Prostate gland (tissue), 2 donors: ENCODE data around the gene UBE2E2. TPM values are rescaled to one million over a fixed set of nuclear protein-coding genes. Genes with fewer than 3 reads are reported as not detected.

ENCODE experiments used
- DNase-seq: peaks from one replicate; pipeline ENCODE4 v3.0.0-alpha.2; 2019; ENCODE audit warnings: low spot score
- H3K27ac ChIP-seq, 2 donors: fragments of 200-600 bp; sonication (generic); 2 replicates each; pipeline ENCODE4 v1.5.1; 2017 to 2019
- H3K27me3 ChIP-seq: fragments of 200-600 bp; sonication (generic); replicated peaks from 2 replicates; pipeline ENCODE4 v1.5.1; 2019; ENCODE audit not compliant: insufficient read depth
- H3K36me3 ChIP-seq, 2 donors: fragments of 200-600 bp; sonication (generic); 1 replicate in 1 of 2; 2 replicates in 1 of 2; pipeline versions ENCODE4 v1.5.1 to v1.8.1; 2017 to 2019
- H3K4me1 ChIP-seq: fragments of 200-600 bp; sonication (generic); replicated peaks from 2 replicates; pipeline ENCODE4 v1.5.1; 2019
- H3K4me3 ChIP-seq, 2 donors: fragments of 200-600 bp; sonication (generic); 2 replicates each; pipeline ENCODE4 v1.5.1; 2017 to 2019
- H3K9me3 ChIP-seq: fragments of 200-600 bp; sonication (generic); 2 replicates; pipeline ENCODE4 v1.5.1; 2017
- CTCF ChIP-seq, 4 experiments: fragments of 200-600 bp in 2 of 4; fragments of 450-650 bp in 2 of 4; sonication (generic) in 2 of 4; IDR thresholded peaks; 1 replicate in 3 of 4; 2 replicates in 1 of 4; pipeline ENCODE4 v1.5.1; 2016 to 2019; ENCODE audit warnings: antibody characterized with exemption in 4 of 4, mild to moderate bottlenecking in 2 of 4, moderate library complexity in 2 of 4
- POLR2A ChIP-seq: fragments of 450-650 bp; IDR thresholded peaks from one replicate; pipeline ENCODE4 v1.6.1; 2016; ENCODE audit warnings: antibody characterized with exemption, mild to moderate bottlenecking
- POLR2AphosphoS5 ChIP-seq: sonication (generic); formaldehyde crosslinking; IDR thresholded peaks from one replicate; pipeline ENCODE4 v1.6.1; 2017; ENCODE audit warnings: antibody characterized with exemption
- WGBS: methylation state at CpG from one replicate; pipeline ENCODE4 v1.1.5; 2018; 5-methylcytosine and 5-hydroxymethylcytosine counted together
- intact Hi-C: fragments of 100-400 bp; cut with DNase I; formaldehyde crosslinking; loops from one replicate; pipeline ENCODE4 v1.14.2; 2022
- total RNA-seq, 2 donors: library from RNA; depleted of rRNA; stranded (reverse); fragments of >200 nt; gene quantifications; one replicate each; pipeline ENCODE4 v1.1.0, GENCODE V29; 2016

The UBE2E2 gene
- total RNA-seq, 2 donors from 2014 or later = 25.9 to 48.7 TPM

- Histone ChIP-seq H3K36me3 (no peaks in the 10 kb centered on the region), H3K27ac (no peak overlapping the region), H3K4me1 (no peaks in the 10 kb centered on the region), H3K4me3 (no peak overlapping the region), H3K27me3 (no peaks in the 10 kb centered on the region), H3K9me3 (no peaks in the 10 kb centered on the region)
- intact Hi-C loops = no loop called here
- 83% methylated on average over 2 of the region's 2 CpGs for WGBS
- DNase-seq = no peak
- TF ChIP-seq CTCF (IDR thresholded peaks at IDR 0.05) (no peak), POLR2AphosphoS5 (no peak), POLR2A (no peak)
These were observed 245.9 kb downstream of the UBE2E2 start for GRCh38 chr3:23448998-23449537.

GRCh38 chr3:23450051-23450450 is 246.9 kb downstream of the UBE2E2 start:
- Histone ChIP-seq H3K36me3 (no peaks in the 10 kb centered on the region), H3K9me3 (no peaks in the 10 kb centered on the region), H3K4me3 (no peak overlapping the region), H3K4me1 (no peaks in the 10 kb centered on the region), H3K27me3 (no peaks in the 10 kb centered on the region), H3K27ac (no peak overlapping the region)
- intact Hi-C loops = no loop called here
- TF ChIP-seq POLR2A = no peak
- TF ChIP-seq POLR2AphosphoS5 = no peak
- TF ChIP-seq CTCF (IDR thresholded peaks at IDR 0.05) = no peak
- no peak for DNase-seq
- 76% methylated on average over 2 of the region's 2 CpGs for WGBS

GRCh38 chr3:23450806-23451205 is 247.7 kb downstream of the UBE2E2 start:
- Histone ChIP-seq H3K4me1 (no peaks in the 10 kb centered on the region), H3K27ac (no peak overlapping the region), H3K36me3 (no peaks in the 10 kb centered on the region), H3K27me3 (no peaks in the 10 kb centered on the region), H3K9me3 (no peaks in the 10 kb centered on the region), H3K4me3 (no peak overlapping the region)
- 93% methylated on average over 2 of the region's 2 CpGs for WGBS
- no peak for DNase-seq
- intact Hi-C loops = no loop called here
- no peak for TF ChIP-seq CTCF (IDR thresholded peaks at IDR 0.05)
- TF ChIP-seq POLR2A = no peak
- TF ChIP-seq POLR2AphosphoS5 = no peak

GRCh38 chr3:23452408-23452807 is 249.3 kb downstream of the UBE2E2 start:
- Histone ChIP-seq H3K36me3 (no peaks in the 10 kb centered on the region), H3K4me3 (no peak overlapping the region), H3K4me1 (no peaks in the 10 kb centered on the region), H3K27me3 (no peaks in the 10 kb centered on the region), H3K9me3 (no peaks in the 10 kb centered on the region), H3K27ac (no peak overlapping the region)
- WGBS = 85% methylated on average over 1 of the region's 1 CpG
- intact Hi-C loops = no loop called here
- DNase-seq = no peak
- TF ChIP-seq POLR2AphosphoS5 = no peak

- H3K9me3 ChIP-seq = no peaks in the 10 kb centered on the region
- 46% methylated on average over 3 of the region's 3 CpGs for WGBS
- intact Hi-C loops = no loop called here
- no peaks in the 10 kb centered on the region for H3K36me3 ChIP-seq
- no peak overlapping the region for H3K27ac ChIP-seq
- no peaks in the 10 kb centered on the region for H3K4me1 ChIP-seq
- TF ChIP-seq POLR2AphosphoS5 (no peak), POLR2A (no peak), CTCF (IDR thresholded peaks at IDR 0.05) (no peak)
- no peak for DNase-seq
- H3K4me3 ChIP-seq = no peak overlapping the region
- H3K27me3 ChIP-seq = no peaks in the 10 kb centered on the region
These were observed 252.0 kb downstream of the UBE2E2 start for GRCh38 chr3:23455084-23455483.
